Measurements from ENCODE around the gene SLC16A1. TPM values are rescaled to one million over a fixed set of nuclear protein-coding genes. Genes with fewer than 3 reads are reported as not detected.

The SLC16A1 gene
- total RNA-seq, 1 experiment from 2014 or later, result 328 TPM

- CTCF ChIA-PET, result interaction anchor here (1.3 to 1.8 kb wide), 2 partner anchors 66 to 91 kb away, joined by 3 to 4 read pairs; partner anchors contain the start of gene LRIG2
- H3K36me3 Mint-ChIP-seq, result 0 out of 2 replicates have a peak, but pooled peaks cover under 1% of the 10 kb centered on the region
- TF ChIP-seq FOXJ3 (CRISPR knock-in tag; IDR thresholded peaks at IDR 0.05; ENCODE audit: borderline replicate concordance), result no peak
- no peak for TF ChIP-seq ZSCAN18 (CRISPR knock-in tag; IDR thresholded peaks at IDR 0.05)
- TF ChIP-seq ELF4 (CRISPR knock-in tag; IDR thresholded peaks at IDR 0.05; ENCODE audit: low read depth), result no peak
- TF ChIP-seq MAX (CRISPR knock-in tag; IDR thresholded peaks at IDR 0.05), result no peak
- no peak for TF ChIP-seq ZNF425 (CRISPR knock-in tag; conservative IDR thresholded peaks at IDR 0.05)
- DNase-seq (ENCODE audit: low spot score) (no peak), ATAC-seq (no peak)
- no peak overlapping the region for H3K4me3 Mint-ChIP-seq
- H3K27me3 Mint-ChIP-seq (ENCODE audit: low read depth), result no peaks in the 10 kb centered on the region
- H3K4me1 Mint-ChIP-seq, result peaks cover 5% of the 10 kb centered on the region; the same call in 1 of the 2 replicates
- no peak overlapping the region for H3K27ac Mint-ChIP-seq
- no peaks in the 10 kb centered on the region for H3K9me3 Mint-ChIP-seq
- POLR2A ChIA-PET, result interaction anchor here (0.7 kb wide), 1 partner anchor 343 kb away, joined by 6 read pairs; no protein-coding TSS in a partner anchor
Measured at GRCh38 chr1:112981426-112981825, 25.4 kb upstream of the SLC16A1 start.

GRCh38 chr1:112975336-112975735 is 19.3 kb upstream of the SLC16A1 start:
- H3K27ac Mint-ChIP-seq, result peak overlapping the region; percentile 48; the same call in 1 of the 2 replicates
- ChIA-PET CTCF (no interaction called here), POLR2A (no interaction called here)

More at GRCh38 chr1:112975336-112975735, 19.3 kb upstream of the SLC16A1 start:
- Mint-ChIP-seq H3K9me3 (peaks cover 3% of the 10 kb centered on the region; the same call in 1 of the 2 replicates), H3K4me1 (peaks cover 5% of the 10 kb centered on the region; the same call in 1 of the 2 replicates), H3K36me3 (peaks cover 13% of the 10 kb centered on the region), H3K4me3 (no peak overlapping the region), H3K27me3 (ENCODE audit: low read depth) (no peaks in the 10 kb centered on the region)
- ATAC-seq (no peak), DNase-seq (ENCODE audit: low spot score) (no peak)
- no peak for TF ChIP-seq CREB1 (CRISPR knock-in tag; IDR thresholded peaks at IDR 0.05)
- TF ChIP-seq ZNF425 (CRISPR knock-in tag; conservative IDR thresholded peaks at IDR 0.05), result no peak
- no peak for TF ChIP-seq ZNF281 (CRISPR knock-in tag; IDR thresholded peaks at IDR 0.05)
- TF ChIP-seq CREM (CRISPR knock-in tag; IDR thresholded peaks at IDR 0.05), result no peak
- TF ChIP-seq ZBTB21 (CRISPR knock-in tag; IDR thresholded peaks at IDR 0.05; ENCODE audit: borderline replicate concordance), result no peak
- no peak for TF ChIP-seq IRF1 (CRISPR knock-in tag; IDR thresholded peaks at IDR 0.05)
- TF ChIP-seq MLX (CRISPR knock-in tag; IDR thresholded peaks at IDR 0.05), result no peak
- no peak for TF ChIP-seq MAX (CRISPR knock-in tag; IDR thresholded peaks at IDR 0.05)
- no peak for TF ChIP-seq ZNF671 (CRISPR knock-in tag; IDR thresholded peaks at IDR 0.05)
- no peak for TF ChIP-seq EMX1 (CRISPR knock-in tag; IDR thresholded peaks at IDR 0.05)
- no peak for TF ChIP-seq RORB (CRISPR knock-in tag; IDR thresholded peaks at IDR 0.05)
- TF ChIP-seq NFYB (CRISPR knock-in tag; conservative IDR thresholded peaks at IDR 0.05; ENCODE audit: low read depth), result no peak
- TF ChIP-seq ZMAT4 (CRISPR knock-in tag; IDR thresholded peaks at IDR 0.05), result no peak
- TF ChIP-seq ZNF512 (CRISPR knock-in tag; IDR thresholded peaks at IDR 0.05; ENCODE audit: borderline replicate concordance), result no peak
- no peak for TF ChIP-seq NR1H2 (CRISPR knock-in tag; IDR thresholded peaks at IDR 0.05)
- no peak for TF ChIP-seq ZNF232 (CRISPR knock-in tag; IDR thresholded peaks at IDR 0.05)
